ENCODE results near the gene C2orf49. TPM values are rescaled to one million over a fixed set of nuclear protein-coding genes. Genes with fewer than 3 reads are reported as not detected.

C2orf49 gene
- total and polyA plus RNA-seq, 2 of the 8 experiments (the other 6 are each of a cell fraction or from before 2014, with no cell fraction given), result 5.6 to 19.9 TPM

DNA sequence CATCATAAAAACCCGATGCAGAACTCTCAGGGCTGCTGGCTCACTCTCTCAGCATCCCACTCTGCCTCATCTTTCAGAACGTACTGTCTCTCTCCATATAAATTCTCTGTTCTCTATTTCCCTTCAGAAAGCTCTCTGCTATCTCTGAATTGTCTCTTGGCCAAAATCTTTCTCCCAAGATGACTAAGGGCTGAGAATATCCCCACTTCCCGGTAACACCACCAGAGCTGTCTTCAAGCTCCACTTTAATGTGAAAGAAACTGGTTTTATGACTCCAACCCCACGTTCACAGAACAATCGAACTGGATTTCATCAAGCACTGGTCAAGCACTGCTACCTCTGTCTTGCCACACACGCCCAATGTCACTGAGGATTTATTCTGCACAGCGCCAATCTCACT lies 30.2 kb upstream of the C2orf49 start:
- TF ChIP-seq RXRA (IDR thresholded peaks at IDR 0.05; ENCODE audit: insufficient read depth, low read depth, low read length) (no peak), CREB1 (IDR thresholded peaks at IDR 0.05) (no peak), KDM1A (IDR thresholded peaks at IDR 0.05; ENCODE audit: borderline replicate concordance, low read length) (no peak), KDM5A (IDR thresholded peaks at IDR 0.05; ENCODE audit: low read length) (no peak)
- H3K9ac ChIP-seq (replicated peaks in 1 of 4; ENCODE audit: extremely low read depth in 1 of 4, low read depth in 3 of 4, low read length in 3 of 4), result no peak overlapping the region
- H2AK5ac ChIP-seq (ENCODE audit: low read depth, low read length), result no peak overlapping the region
- H2BK15ac ChIP-seq (ENCODE audit: low read length), result no peak overlapping the region
- H3K79me2 ChIP-seq (ENCODE audit: control insufficient read depth in 1 of 2, insufficient read depth in 2 of 2, low read length in 2 of 2), result peaks cover 0 to 39% of the 10 kb centered on the region in 2 experiments; a peak in 2 of 4 replicates
- H3K14ac ChIP-seq (ENCODE audit: insufficient read length), result no peak overlapping the region
- no peaks in the 10 kb centered on the region for H3K27me3 ChIP-seq (replicated peaks in 1 of 4; ENCODE audit: control insufficient read depth in 3 of 4, extremely low read depth in 1 of 4, insufficient read depth in 3 of 4, low read length in 3 of 4)
- peaks cover 0 to 8% of the 10 kb centered on the region in 2 experiments for H4K20me1 ChIP-seq (replicated peaks in 1 of 2; ENCODE audit: control insufficient read depth in 1 of 2, insufficient read depth in 2 of 2, low read length in 2 of 2)
- H2BK120ac ChIP-seq (replicated peaks; ENCODE audit: low read depth, low read length), result no peak overlapping the region
- no peak overlapping the region for H2AFZ ChIP-seq (ENCODE audit: low read length)
- CTCF ChIA-PET (ENCODE audit: partially characterized antibody), result no interaction called here
- no peak overlapping the region for H3K56ac ChIP-seq (replicated peaks; ENCODE audit: insufficient read length, low read depth, low read length)
- no peak for FAIRE-seq
- no peak overlapping the region for H4K91ac ChIP-seq (replicated peaks; ENCODE audit: insufficient read length, low read length)
- H3K18ac ChIP-seq (ENCODE audit: extremely low read depth, low read length), result no peak overlapping the region
- H2BK12ac ChIP-seq (ENCODE audit: low read depth, low read length), result no peak overlapping the region
- H2BK20ac ChIP-seq (ENCODE audit: low read length), result no peak overlapping the region
- WGBS, 2 experiments (ENCODE audit: extremely low coverage in 1 of 2, insufficient coverage in 1 of 2, insufficient read length in 1 of 2, insufficient replicate concordance in 2 of 2, low coverage in 1 of 2, low lambda C conversion rate in 2 of 2, missing lambda C conversion rate in 1 of 2), result 85% methylated on average over 7 of the region's 7 CpGs; no CpG with 5 or more reads in 1 of the 2 experiments
- POLR2A ChIA-PET (ENCODE audit: partially characterized antibody), result no interaction called here
- H3K4me2 ChIP-seq (ENCODE audit: insufficient read depth in 1 of 2, low read depth in 2 of 2, low read length in 2 of 2), result no peak overlapping the region
- H4K5ac ChIP-seq (ENCODE audit: insufficient read length, low read depth, low read length), result no peak overlapping the region
- no peak overlapping the region for H3K4me3 ChIP-seq (ENCODE audit: extremely low read depth in 1 of 4, insufficient read depth in 2 of 4, low read depth in 3 of 4, low read length in 4 of 4)
- peaks cover 6% of the 10 kb centered on the region; the same call in 1 of the 2 replicates for H3K79me1 ChIP-seq (ENCODE audit: low read depth, low read length)
- H4K8ac ChIP-seq (ENCODE audit: extremely low read depth, insufficient read depth, low read length), result no peak overlapping the region
- no peaks in the 10 kb centered on the region for H3K9me3 ChIP-seq (ENCODE audit: insufficient read depth in 2 of 2, low read depth in 1 of 2, low read length in 1 of 2)
- peaks cover 3 to 9% (median 5%) of the 10 kb centered on the region in 4 experiments; a peak in 3 of 7 replicates for H3K4me1 ChIP-seq (replicated peaks in 1 of 4; ENCODE audit: control insufficient read depth in 3 of 4, insufficient read depth in 4 of 4, low read length in 3 of 4)
- H3K23ac ChIP-seq (ENCODE audit: insufficient read length), result no peak overlapping the region
- peaks cover 0 to 12% (median 5%) of the 10 kb centered on the region in 4 experiments; a peak in 4 of 8 replicates for H3K36me3 ChIP-seq (ENCODE audit: control insufficient read depth in 2 of 4, insufficient read depth in 4 of 4, low read length in 3 of 4)
- H3K23me2 ChIP-seq (ENCODE audit: low read depth, low read length), result no peaks in the 10 kb centered on the region
- H2BK5ac ChIP-seq (ENCODE audit: low read depth, low read length), result no peak overlapping the region
- H3K27ac ChIP-seq (ENCODE audit: low read depth, low read length), result no peak overlapping the region
- no peak for DNase-seq (ENCODE audit: low read depth in 1 of 2, low spot score in 2 of 2)
- H3K4ac ChIP-seq (replicated peaks; ENCODE audit: insufficient read length, low read depth, low read length), result no peak overlapping the region

Data from H1 (cell line).